ENCODE measurements around the gene FAM120B.
A peak's percentile ranks its signal among the peaks of the same experiment; 100 is the strongest.
"Not testable (repeated sequence)": the region's sequence is repeated elsewhere in the genome, so short reads cannot be mapped to it uniquely, and the experiment has no call there.

The FAM120B gene

GRCh38 chr6:170262489-170263088 lies 44.0 kb upstream of the FAM120B start:
- Histone ChIP-seq H3K4me1 (ENCODE audit: control extremely low read depth in 1 of 4, control insufficient read depth in 4 of 4, insufficient read depth in 4 of 4, low read length in 3 of 4) (no peaks in the 10 kb centered on the region), H3K36me3 (ENCODE audit: control insufficient read depth in 4 of 4, insufficient read depth in 4 of 4, low read length in 3 of 4) (no peaks in the 10 kb centered on the region), H3K9me3 (ENCODE audit: control extremely low read depth in 1 of 5, control insufficient read depth in 4 of 5, insufficient read depth in 2 of 5, low read depth in 1 of 5, low read length in 4 of 5) (no peaks in the 10 kb centered on the region), H3K4me3 (ENCODE audit: control insufficient read depth in 1 of 7, extremely low read depth in 1 of 7, insufficient read depth in 4 of 7, low read depth in 2 of 7, low read length in 6 of 7) (no peak overlapping the region), H3K27me3 (replicated peaks in 2 of 5; ENCODE audit: control insufficient read depth in 4 of 5, insufficient read depth in 5 of 5, low read length in 4 of 5) (peaks cover 0 to 23% (median 6%) of the 10 kb centered on the region in 5 experiments), H3K27ac (ENCODE audit: insufficient read depth in 1 of 2, low read depth in 1 of 2, low read length in 2 of 2, poor library complexity in 1 of 2, severe bottlenecking in 2 of 2) (no peak overlapping the region)
- ChIA-PET POLR2A (interaction anchor here (0.7 kb wide), 1 partner anchor 394 kb away, joined by 5 read pairs; no protein-coding TSS in a partner anchor), CTCF (interaction anchor here (0.6 to 1.2 kb wide), 3 partner anchors 10 to 51 kb away, joined by 3 to 6 read pairs (median 4); no protein-coding TSS in a partner anchor)
- DNase-seq, result no peak
- WGBS (ENCODE audit: insufficient coverage), result 58% methylated on average over 18 of the region's 22 CpGs

- ChIA-PET CTCF (interaction anchor here (1.2 kb wide), 1 partner anchor 11 kb away, joined by 6 read pairs; no protein-coding TSS in a partner anchor), POLR2A (no interaction called here)
- no peak overlapping the region for H3K4me3 ChIP-seq (ENCODE audit: control insufficient read depth in 1 of 7, extremely low read depth in 1 of 7, insufficient read depth in 4 of 7, low read depth in 2 of 7, low read length in 6 of 7)
- H3K4me1 ChIP-seq (ENCODE audit: control extremely low read depth in 1 of 4, control insufficient read depth in 4 of 4, insufficient read depth in 4 of 4, low read length in 3 of 4), result no peaks in the 10 kb centered on the region
- H3K27ac ChIP-seq (ENCODE audit: insufficient read depth in 1 of 2, low read depth in 1 of 2, low read length in 2 of 2, poor library complexity in 1 of 2, severe bottlenecking in 2 of 2), result no peak overlapping the region
- 97% methylated on average over 5 of the region's 8 CpGs for WGBS (ENCODE audit: insufficient coverage)
- no peak for DNase-seq
- H3K36me3 ChIP-seq (ENCODE audit: control insufficient read depth in 4 of 4, insufficient read depth in 4 of 4, low read length in 3 of 4), result no peaks in the 10 kb centered on the region
- peaks cover 0 to 23% (median 6%) of the 10 kb centered on the region in 5 experiments for H3K27me3 ChIP-seq (replicated peaks in 2 of 5; ENCODE audit: control insufficient read depth in 4 of 5, insufficient read depth in 5 of 5, low read length in 4 of 5)
- no peaks in the 10 kb centered on the region for H3K9me3 ChIP-seq (ENCODE audit: control extremely low read depth in 1 of 5, control insufficient read depth in 4 of 5, insufficient read depth in 2 of 5, low read depth in 1 of 5, low read length in 4 of 5)
Observed at GRCh38 chr6:170263410-170263809, 43.1 kb upstream of the FAM120B start.

GRCh38 chr6:170264086-170264485 lies 42.5 kb upstream of the FAM120B start:
- POLR2A ChIA-PET, result interaction anchor here (1.3 kb wide), 1 partner anchor 23 kb away, joined by 3 read pairs; no protein-coding TSS in a partner anchor
- Histone ChIP-seq H3K4me1 (ENCODE audit: control extremely low read depth in 1 of 4, control insufficient read depth in 4 of 4, insufficient read depth in 4 of 4, low read length in 3 of 4) (no peaks in the 10 kb centered on the region), H3K36me3 (ENCODE audit: control insufficient read depth in 4 of 4, insufficient read depth in 4 of 4, low read length in 3 of 4) (no peaks in the 10 kb centered on the region), H3K27me3 (replicated peaks in 2 of 5; ENCODE audit: control insufficient read depth in 4 of 5, insufficient read depth in 5 of 5, low read length in 4 of 5) (peaks cover 0 to 23% (median 6%) of the 10 kb centered on the region in 5 experiments), H3K9me3 (ENCODE audit: control extremely low read depth in 1 of 5, control insufficient read depth in 4 of 5, insufficient read depth in 2 of 5, low read depth in 1 of 5, low read length in 4 of 5) (no peaks in the 10 kb centered on the region), H3K4me3 (ENCODE audit: control insufficient read depth in 1 of 7, extremely low read depth in 1 of 7, insufficient read depth in 4 of 7, low read depth in 2 of 7, low read length in 6 of 7) (no peak overlapping the region), H3K27ac (ENCODE audit: insufficient read depth in 1 of 2, low read depth in 1 of 2, low read length in 2 of 2, poor library complexity in 1 of 2, severe bottlenecking in 2 of 2) (no peak overlapping the region)
- WGBS (ENCODE audit: insufficient coverage), result 100% methylated on average over 4 of the region's 7 CpGs
- DNase-seq, result no peak
- CTCF ChIA-PET, result interaction anchor here (0.9 kb wide), 1 partner anchor 30 kb away, joined by 3 read pairs; no protein-coding TSS in a partner anchor

GRCh38 chr6:170264644-170265043 lies 41.9 kb upstream of the FAM120B start:
- peaks cover 0 to 23% (median 6%) of the 10 kb centered on the region in 5 experiments for H3K27me3 ChIP-seq (replicated peaks in 2 of 5; ENCODE audit: control insufficient read depth in 4 of 5, insufficient read depth in 5 of 5, low read length in 4 of 5)
- DNase-seq; H3K4me3 ChIP-seq (ENCODE audit: control insufficient read depth in 1 of 7, extremely low read depth in 1 of 7, insufficient read depth in 4 of 7, low read depth in 2 of 7, low read length in 6 of 7); H3K4me1 ChIP-seq (ENCODE audit: control extremely low read depth in 1 of 4, control insufficient read depth in 4 of 4, insufficient read depth in 4 of 4, low read length in 3 of 4); H3K9me3 ChIP-seq (ENCODE audit: control extremely low read depth in 1 of 5, control insufficient read depth in 4 of 5, insufficient read depth in 2 of 5, low read depth in 1 of 5, low read length in 4 of 5); H3K27ac ChIP-seq (ENCODE audit: insufficient read depth in 1 of 2, low read depth in 1 of 2, low read length in 2 of 2, poor library complexity in 1 of 2, severe bottlenecking in 2 of 2); H3K36me3 ChIP-seq (ENCODE audit: control insufficient read depth in 4 of 4, insufficient read depth in 4 of 4, low read length in 3 of 4): not testable (repeated sequence)
- 93% methylated on average over 3 of the region's 12 CpGs for WGBS (ENCODE audit: insufficient coverage)
- POLR2A ChIA-PET, result interaction anchor here (1.3 kb wide), 1 partner anchor 22 kb away, joined by 3 read pairs; no protein-coding TSS in a partner anchor
- CTCF ChIA-PET, result interaction anchor here (0.9 kb wide), 1 partner anchor 29 kb away, joined by 3 read pairs; no protein-coding TSS in a partner anchor

- H3K27ac ChIP-seq (ENCODE audit: insufficient read depth in 1 of 2, low read depth in 1 of 2, low read length in 2 of 2, poor library complexity in 1 of 2, severe bottlenecking in 2 of 2), result no peak overlapping the region
- 96% methylated on average over 22 of the region's 22 CpGs for WGBS (ENCODE audit: insufficient coverage)
- POLR2A ChIA-PET, result no interaction called here
- H3K9me3 ChIP-seq (ENCODE audit: control extremely low read depth in 1 of 5, control insufficient read depth in 4 of 5, insufficient read depth in 2 of 5, low read depth in 1 of 5, low read length in 4 of 5), result no peaks in the 10 kb centered on the region
- no peak for DNase-seq
- peaks cover 0 to 23% (median 6%) of the 10 kb centered on the region in 5 experiments for H3K27me3 ChIP-seq (replicated peaks in 2 of 5; ENCODE audit: control insufficient read depth in 4 of 5, insufficient read depth in 5 of 5, low read length in 4 of 5)
- CTCF ChIA-PET, result no interaction called here
- H3K4me1 ChIP-seq (ENCODE audit: control extremely low read depth in 1 of 4, control insufficient read depth in 4 of 4, insufficient read depth in 4 of 4, low read length in 3 of 4), result no peaks in the 10 kb centered on the region
- H3K4me3 ChIP-seq (ENCODE audit: control insufficient read depth in 1 of 7, extremely low read depth in 1 of 7, insufficient read depth in 4 of 7, low read depth in 2 of 7, low read length in 6 of 7), result no peak overlapping the region
- H3K36me3 ChIP-seq (ENCODE audit: control insufficient read depth in 4 of 4, insufficient read depth in 4 of 4, low read length in 3 of 4), result no peaks in the 10 kb centered on the region
Observed at GRCh38 chr6:170265655-170266054, 40.9 kb upstream of the FAM120B start.

- H3K4me1 ChIP-seq (ENCODE audit: control extremely low read depth in 1 of 4, control insufficient read depth in 4 of 4, insufficient read depth in 4 of 4, low read length in 3 of 4), result peaks cover 0 to 4% (median 2%) of the 10 kb centered on the region in 4 experiments
- H3K4me3 ChIP-seq (ENCODE audit: control insufficient read depth in 1 of 7, extremely low read depth in 1 of 7, insufficient read depth in 4 of 7, low read depth in 2 of 7, low read length in 6 of 7), result no peak overlapping the region
- no peak overlapping the region for H3K27ac ChIP-seq (ENCODE audit: insufficient read depth in 1 of 2, low read depth in 1 of 2, low read length in 2 of 2, poor library complexity in 1 of 2, severe bottlenecking in 2 of 2)
- H3K27me3 ChIP-seq (replicated peaks in 2 of 5; ENCODE audit: control insufficient read depth in 4 of 5, insufficient read depth in 5 of 5, low read length in 4 of 5), result peaks cover 0 to 23% (median 6%) of the 10 kb centered on the region in 5 experiments
- no peaks in the 10 kb centered on the region for H3K36me3 ChIP-seq (ENCODE audit: control insufficient read depth in 4 of 4, insufficient read depth in 4 of 4, low read length in 3 of 4)
- CTCF ChIA-PET, result no interaction called here
- DNase-seq, result peak in 1 of 3 donors; percentile 36
- POLR2A ChIA-PET, result no interaction called here
- H3K9me3 ChIP-seq (ENCODE audit: control extremely low read depth in 1 of 5, control insufficient read depth in 4 of 5, insufficient read depth in 2 of 5, low read depth in 1 of 5, low read length in 4 of 5), result no peaks in the 10 kb centered on the region
- 87% methylated on average over 9 of the region's 18 CpGs for WGBS (ENCODE audit: insufficient coverage)
Observed at GRCh38 chr6:170266061-170266825, 40.3 kb upstream of the FAM120B start.

- DNase-seq, result no peak
- H3K27ac ChIP-seq (ENCODE audit: insufficient read depth in 1 of 2, low read depth in 1 of 2, low read length in 2 of 2, poor library complexity in 1 of 2, severe bottlenecking in 2 of 2), result no peak overlapping the region
- no peak overlapping the region for H3K4me3 ChIP-seq (ENCODE audit: control insufficient read depth in 1 of 7, extremely low read depth in 1 of 7, insufficient read depth in 4 of 7, low read depth in 2 of 7, low read length in 6 of 7)
- H3K36me3 ChIP-seq (ENCODE audit: control insufficient read depth in 4 of 4, insufficient read depth in 4 of 4, low read length in 3 of 4), result no peaks in the 10 kb centered on the region
- H3K4me1 ChIP-seq (ENCODE audit: control extremely low read depth in 1 of 4, control insufficient read depth in 4 of 4, insufficient read depth in 4 of 4, low read length in 3 of 4), result peaks cover 0 to 19% (median 16%) of the 10 kb centered on the region in 4 experiments
- CTCF ChIA-PET, result no interaction called here
- 97% methylated on average over 14 of the region's 14 CpGs for WGBS (ENCODE audit: insufficient coverage)
- POLR2A ChIA-PET, result no interaction called here
- peaks cover 0 to 11% (median 2%) of the 10 kb centered on the region in 5 experiments for H3K27me3 ChIP-seq (replicated peaks in 2 of 5; ENCODE audit: control insufficient read depth in 4 of 5, insufficient read depth in 5 of 5, low read length in 4 of 5)
- no peaks in the 10 kb centered on the region for H3K9me3 ChIP-seq (ENCODE audit: control extremely low read depth in 1 of 5, control insufficient read depth in 4 of 5, insufficient read depth in 2 of 5, low read depth in 1 of 5, low read length in 4 of 5)
Observed at GRCh38 chr6:170267688-170268087, 38.9 kb upstream of the FAM120B start.

Measured in common myeloid progenitor, CD34-positive (primary cell).